A549 treated with AZD2906 at 1 μM for 4 hours (cell line): Measurements from ENCODE around the gene POTEJ. TPM values are rescaled to one million over a fixed set of nuclear protein-coding genes. Genes with fewer than 3 reads are reported as not detected.

Source experiments
- total RNA-seq: library from RNA; stranded (reverse); fragments of 200-300 nt; extraction: Qiagen RNA extraction; gene quantifications from 5 replicates; pipeline ENCODE4 v1.2.3, GENCODE V29; 2022

POTEJ gene
- total RNA-seq: not detected in 5 replicates

DNA sequence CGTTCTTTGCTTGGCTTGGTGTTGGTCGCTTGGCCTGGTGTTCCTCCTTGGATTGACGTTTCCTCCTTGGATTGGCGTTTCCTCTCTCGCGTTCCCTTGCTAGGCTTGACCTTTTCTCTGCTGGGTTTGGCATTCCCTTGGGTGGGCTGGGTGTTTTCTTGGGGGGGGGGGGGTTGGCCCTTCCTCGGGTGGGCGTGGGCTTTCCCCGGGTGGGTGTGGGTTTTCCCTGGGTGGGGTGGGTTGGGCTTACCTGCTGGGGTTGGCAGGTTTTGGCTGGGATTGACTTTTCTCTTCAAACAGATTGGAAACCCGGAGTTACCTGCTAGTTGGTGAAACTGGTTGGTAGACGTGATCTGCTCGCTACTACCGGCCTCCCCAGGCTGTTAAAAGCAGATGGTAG, at the start of gene POTEJ:
Gene POTEJ (plus strand): TSS at position 301 of the 400 bp plus-strand sequence. CDS start 93 bp downstream, at position 394.

GRCh38 chr2:130599393-130599792, 11.8 kb upstream of the POTEJ start, which contains the start of gene CFC1:
TSS of gene CFC1 (minus strand) at chr2:130599575. CDS start at chr2:130599287, 288 bp downstream.

Other genes starting within 250 kb of the POTEJ start
- 0.01 TPM in 1 of 5 replicates, not detected in the others for gene POTEI, start 102.1 kb upstream of the POTEJ start, total RNA-seq
- not detected in 5 replicates for gene CFC1B, start 90.2 kb upstream of the POTEJ start, total RNA-seq
- gene CFC1, start 11.9 kb upstream of the POTEJ start, total RNA-seq: 0.11 TPM in 1 of 5 replicates, not detected in the others
- gene GPR148, start 117.6 kb downstream of the POTEJ start, total RNA-seq: not detected in 5 replicates
- gene AMER3, start 144.1 kb downstream of the POTEJ start, total RNA-seq: not detected in 5 replicates
- gene ARHGEF4, start 225.5 kb downstream of the POTEJ start, total RNA-seq: 10.2 to 11.8 TPM (median 11.0 TPM) in 5 replicates